Keratinocyte (primary cell): Measurements from ENCODE around the gene SAPCD1. TPM values are rescaled to one million over a fixed set of nuclear protein-coding genes. Genes with fewer than 3 reads are reported as not detected.

Experiments
- DNase-seq: peaks from one replicate; pipeline ENCODE4 v3.0.0-alpha.2; 2011; ENCODE audit warnings: low read depth, missing footprints, low spot score
- FAIRE-seq: peaks from 2 replicates; lab custom pipeline; 2011; peaks lifted over from hg19 to GRCh38; lab: Jason Lieb, UNC
- H2AFZ ChIP-seq: 2 replicates; pipeline ENCODE4 v1.6.0; 2012; ENCODE audit warnings: low read length, control low read depth, inconsistent platforms; ENCODE audit not compliant: control insufficient read depth
- H3K27ac ChIP-seq: 2 replicates; pipeline ENCODE4 v1.5.1; 2011; ENCODE audit warnings: low read length; ENCODE audit not compliant: control insufficient read depth, insufficient read depth
- H3K27me3 ChIP-seq: 3 replicates; pipeline ENCODE4 v1.6.0; 2011; ENCODE audit warnings: low read length; ENCODE audit not compliant: control insufficient read depth, insufficient read depth; ENCODE audit errors: extremely low read depth
- H3K36me3 ChIP-seq, 2 experiments: 2 replicates in 1 of 2; 3 replicates in 1 of 2; pipeline ENCODE4 v1.5.1; 2011; ENCODE audit warnings: low read length in 2 of 2, mild to moderate bottlenecking in 1 of 2; ENCODE audit not compliant: control insufficient read depth in 2 of 2, insufficient read depth in 2 of 2; ENCODE audit errors: extremely low read depth in 1 of 2
- H3K4me1 ChIP-seq: 3 replicates; pipeline ENCODE4 v1.5.1; 2011; ENCODE audit warnings: low read length; ENCODE audit not compliant: control insufficient read depth, insufficient read depth; ENCODE audit errors: extremely low read depth
- H3K4me2 ChIP-seq: 3 replicates; pipeline ENCODE4 v1.6.0; 2011; ENCODE audit warnings: low read depth, low read length; ENCODE audit not compliant: control insufficient read depth, insufficient read depth; ENCODE audit errors: extremely low read depth
- H3K4me3 ChIP-seq, 3 experiments: fragments of 200-600 bp in 1 of 3; sonication (generic) in 1 of 3; 2 replicates in 2 of 3; 3 replicates in 1 of 3; pipeline ENCODE4 v1.5.1; 2011 to 2016; ENCODE audit warnings: low read length in 3 of 3, mild to moderate bottlenecking in 3 of 3, control low read depth in 2 of 3, inconsistent platforms in 1 of 3, low read depth in 1 of 3, mixed read lengths in 1 of 3, mixed run types in 1 of 3, moderate library complexity in 1 of 3; ENCODE audit not compliant: control insufficient read depth in 2 of 3, insufficient read depth in 2 of 3; ENCODE audit errors: extremely low read depth in 1 of 3
- H3K79me2 ChIP-seq: 2 replicates; pipeline ENCODE4 v1.6.0; 2012; ENCODE audit warnings: low read length; ENCODE audit not compliant: control insufficient read depth, insufficient read depth
- H3K9ac ChIP-seq: 3 replicates; pipeline ENCODE4 v1.6.0; 2011; ENCODE audit warnings: low read length; ENCODE audit not compliant: control insufficient read depth, insufficient read depth; ENCODE audit errors: extremely low read depth
- H3K9me1 ChIP-seq: 3 replicates; pipeline ENCODE4 v1.6.0; 2011; ENCODE audit warnings: low read length; ENCODE audit not compliant: control insufficient read depth, insufficient read depth; ENCODE audit errors: extremely low read depth
- H3K9me3 ChIP-seq: 2 replicates; pipeline ENCODE4 v1.5.1; 2012; ENCODE audit warnings: low read depth, low read length; ENCODE audit not compliant: control insufficient read depth
- H4K20me1 ChIP-seq: 3 replicates; pipeline ENCODE4 v1.6.0; 2011; ENCODE audit warnings: low read length; ENCODE audit not compliant: control insufficient read depth, insufficient read depth; ENCODE audit errors: extremely low read depth
- CTCF ChIP-seq, 3 experiments: IDR thresholded peaks in 1 of 3; conservative IDR thresholded peaks in 1 of 3; optimal IDR thresholded peaks in 1 of 3; 2 replicates in 2 of 3; 3 replicates in 1 of 3; pipeline versions ENCODE3 to v1.5.1; 2011; ENCODE audit warnings: low read length in 3 of 3, mild to moderate bottlenecking in 3 of 3, moderate library complexity in 2 of 3, control low read depth in 1 of 3, inconsistent platforms in 1 of 3; ENCODE audit not compliant: insufficient read depth in 2 of 3; ENCODE audit errors: extremely low read depth in 1 of 3
- EZH2 ChIP-seq: IDR thresholded peaks from one replicate; pipeline ENCODE4 v1.6.1; 2012; ENCODE audit warnings: inconsistent platforms, mild to moderate bottlenecking, low read length, moderate library complexity
- dilution Hi-C: fragments of 300-500 bp; cut with MboI; formaldehyde crosslinking; loops from one replicate; pipeline ENCODE4 v1.7.0; 2020; ENCODE audit warnings: low sequenced_read_pairs; ENCODE audit not compliant: extremely low pct_ligation_motif_present
- polyA plus RNA-seq, 5 experiments: library from polyadenylated mRNA; depleted of rRNA in 3 of 5; stranded (reverse) in 3 of 5; stranded (forward) in 1 of 5; unstranded in 1 of 5; fragments of >200 nt; gene quantifications; 1 replicate in 1 of 5; 2 replicates in 3 of 5; 3 replicates in 1 of 5; pipeline versions ENCODE4 v1.2.1 to v1.2.3, GENCODE V29; 2011 to 2012; ENCODE audit warnings: missing spikeins in 2 of 5, low read depth in 1 of 5, low replicate concordance in 1 of 5

Gene SAPCD1
- polyA plus RNA-seq, 1 donor (not counting 4 experiments of a cell fraction or from before 2014, with no cell fraction given), result 2.1 TPM

GRCh38 chr6:31729515-31729978 lies 32.9 kb upstream of the SAPCD1 start:
- H3K9me3 ChIP-seq, result no peaks in the 10 kb centered on the region
- peaks cover 15% of the 10 kb centered on the region for H3K79me2 ChIP-seq
- H4K20me1 ChIP-seq, result peaks cover 18% of the 10 kb centered on the region
- peak overlapping the region; percentile 50 for H3K9ac ChIP-seq
- H3K4me2 ChIP-seq, result peak overlapping the region; percentile 91
- H3K36me3 ChIP-seq, result peaks cover 29 to 40% of the 10 kb centered on the region in 2 experiments
- H3K4me3 ChIP-seq, result peak overlapping the region; percentile 38 to 74 (median 70)
- FAIRE-seq, result peak; percentile 17
- dilution Hi-C loops, result no loop called here
- H3K27me3 ChIP-seq, result no peaks in the 10 kb centered on the region
- H3K27ac ChIP-seq, result no peak overlapping the region
- H3K4me1 ChIP-seq, result peaks cover 24% of the 10 kb centered on the region
- TF ChIP-seq EZH2, result no peak
- peak in 1 of 3 experiments; percentile 3 for TF ChIP-seq CTCF (optimal IDR thresholded peaks at IDR 0.05 in 1 of 3, IDR thresholded peaks at IDR 0.05 in 1 of 3, conservative IDR thresholded peaks at IDR 0.05 in 1 of 3; ENCODE audit: extremely low read depth in 1 of 3, insufficient read depth in 2 of 3, low read length in 3 of 3)
- peaks cover 4% of the 10 kb centered on the region for H3K9me1 ChIP-seq
- no peak for DNase-seq
- no peak overlapping the region for H2AFZ ChIP-seq

- TF ChIP-seq EZH2 (no peak), CTCF (optimal IDR thresholded peaks at IDR 0.05 in 1 of 3, IDR thresholded peaks at IDR 0.05 in 1 of 3, conservative IDR thresholded peaks at IDR 0.05 in 1 of 3; ENCODE audit: extremely low read depth in 1 of 3, insufficient read depth in 2 of 3, low read length in 3 of 3) (peak in 1 of 3 experiments; percentile 2)
- H2AFZ ChIP-seq, result no peak overlapping the region
- peak overlapping the region; percentile 91 for H3K4me2 ChIP-seq
- H3K27ac ChIP-seq, result no peak overlapping the region
- H4K20me1 ChIP-seq, result peaks cover 19% of the 10 kb centered on the region
- peak overlapping the region; percentile 50 for H3K9ac ChIP-seq
- peaks cover 21% of the 10 kb centered on the region for H3K79me2 ChIP-seq
- peaks cover 25% of the 10 kb centered on the region for H3K4me1 ChIP-seq
- peak overlapping the region; percentile 38 to 74 (median 70) for H3K4me3 ChIP-seq
- H3K36me3 ChIP-seq, result peaks cover 29 to 43% of the 10 kb centered on the region in 2 experiments
- DNase-seq (no peak), FAIRE-seq (no peak)
- peaks cover 4% of the 10 kb centered on the region for H3K9me1 ChIP-seq
- dilution Hi-C loops, result no loop called here
- no peaks in the 10 kb centered on the region for H3K9me3 ChIP-seq
- H3K27me3 ChIP-seq, result no peaks in the 10 kb centered on the region
Observed at GRCh38 chr6:31729979-31730630, 32.4 kb upstream of the SAPCD1 start.
